HCT116 (cell line): ENCODE data around the gene TRIM29. TPM values are rescaled to one million over a fixed set of nuclear protein-coding genes. Genes with fewer than 3 reads are reported as not detected.

Experiments
- ATAC-seq: fragments of 200-7000 bp; cut with Tn5 transposase; 2 replicates; pipeline ENCODE4 v1.9.1; 2020; ENCODE audit warnings: mild to moderate bottlenecking, moderate library complexity
- BruUV-seq: library from RNA; stranded (reverse); fragments of 400-500 nt; replicated peaks from 2 replicates; lab custom pipeline; 2021; lab: Mats Ljungman, UMichigan
- CTCF ChIA-PET: fragments of 300-600 bp; sonication (Branson Sonifier 250); formaldehyde crosslinking; loops from one replicate; lab custom pipeline; 2021; ENCODE audit warnings: antibody characterized with exemption; lab: Charles Lee
- POLR2A ChIA-PET: fragments of 300-600, 350-600 bp; sonication (Branson Sonifier 250); formaldehyde crosslinking; loops from one replicate; lab custom pipeline; 2021; ENCODE audit warnings: antibody characterized with exemption; lab: Charles Lee
- RAD21 ChIA-PET, 2 experiments: fragments of 300-600 bp; sonication (Branson Sonifier 250); formaldehyde crosslinking; loops; one replicate each; lab custom pipeline; 2023; ENCODE audit warnings: low total read pairs in 2 of 2; ENCODE audit not compliant: uncharacterized antibody in 2 of 2, unreplicated experiment in 2 of 2, low non-redundant PET in 1 of 2; lab: Charles Lee
- DNase-seq: peaks from one replicate; pipeline ENCODE4 v3.0.0-alpha.2; 2010; ENCODE audit warnings: low read depth, low spot score
- H2AFZ ChIP-seq: fragments of 200-600 bp; shearing (Covaris generic), sonication (generic); 2 replicates; pipeline ENCODE4 v1.6.1; 2017; ENCODE audit warnings: low read depth, mixed run types, mixed read lengths, antibody characterized with exemption, low read length; ENCODE audit not compliant: poor library complexity, severe bottlenecking
- H3K27ac ChIP-seq: 2 replicates; pipeline ENCODE4 v1.5.1; 2012; ENCODE audit warnings: low read depth, low read length
- H3K27me3 ChIP-seq: fragments of 200-600 bp; sonication (generic); 2 replicates; pipeline ENCODE4 v1.6.1; 2016; ENCODE audit warnings: mixed run types, low read length, mixed read lengths; ENCODE audit not compliant: insufficient read depth
- H3K36me3 ChIP-seq, 2 experiments: fragments of 200-500 bp in 1 of 2; fragments of 200-600 bp in 1 of 2; sonication (Bioruptor generic) in 1 of 2; sonication (generic) in 1 of 2; 2 replicates each; pipeline versions ENCODE4 v1.5.1 to v1.6.1; 2014 to 2016; ENCODE audit warnings: low read length in 2 of 2, inconsistent platforms in 1 of 2, mixed read lengths in 1 of 2, mixed run types in 1 of 2; ENCODE audit not compliant: insufficient read depth in 2 of 2, control insufficient read depth in 1 of 2
- H3K4me1 ChIP-seq, 2 experiments: fragments of 200-600 bp in 1 of 2; sonication (generic) in 1 of 2; 2 replicates each; pipeline versions ENCODE4 v1.5.1 to v1.6.1; 2012 to 2017; ENCODE audit warnings: low read length in 2 of 2, inconsistent platforms in 1 of 2, mild to moderate bottlenecking in 1 of 2, mixed read lengths in 1 of 2, mixed run types in 1 of 2, moderate library complexity in 1 of 2; ENCODE audit not compliant: insufficient read depth in 2 of 2, control insufficient read depth in 1 of 2
- H3K4me2 ChIP-seq: fragments of 200-600 bp; sonication (generic); 2 replicates; pipeline ENCODE4 v1.6.1; 2017; ENCODE audit warnings: mixed run types, low read length, mixed read lengths
- H3K4me3 ChIP-seq, 2 experiments: fragments of 200-600 bp in 1 of 2; sonication (generic) in 1 of 2; replicated peaks in 1 of 2; 2 replicates each; pipeline ENCODE4 v1.5.1; 2011 to 2016; ENCODE audit warnings: low read length in 2 of 2, control low read depth in 1 of 2, low read depth in 1 of 2, mild to moderate bottlenecking in 1 of 2, mixed read lengths in 1 of 2, mixed run types in 1 of 2
- H3K79me2 ChIP-seq: fragments of 200-600 bp; sonication (generic); 2 replicates; pipeline ENCODE4 v1.6.1; 2017; ENCODE audit warnings: mild to moderate bottlenecking, mixed run types, low read length, moderate library complexity, mixed read lengths; ENCODE audit not compliant: insufficient read depth
- H3K9ac ChIP-seq: fragments of 200-600 bp; sonication (generic); 2 replicates; pipeline ENCODE4 v1.6.1; 2016; ENCODE audit warnings: low read length, mixed read lengths
- H3K9me2 ChIP-seq: fragments of 200-600 bp; sonication (generic), shearing (Covaris generic); 2 replicates; pipeline ENCODE4 v1.6.1; 2017; ENCODE audit warnings: mixed run types, mild to moderate bottlenecking, moderate library complexity; ENCODE audit not compliant: insufficient read depth
- H3K9me3 ChIP-seq, 2 experiments: fragments of 200-500 bp in 1 of 2; fragments of 200-600 bp in 1 of 2; sonication (Bioruptor generic) in 1 of 2; sonication (generic) in 1 of 2; 2 replicates each; pipeline ENCODE4 v1.6.1; 2014 to 2017; ENCODE audit warnings: low read length in 2 of 2, mixed read lengths in 2 of 2, inconsistent platforms in 1 of 2, low read depth in 1 of 2, mild to moderate bottlenecking in 1 of 2, mixed run types in 1 of 2, moderate library complexity in 1 of 2; ENCODE audit not compliant: control insufficient read depth in 1 of 2, insufficient read depth in 1 of 2
- H4K20me1 ChIP-seq: fragments of 200-600 bp; sonication (generic), shearing (Covaris generic); 2 replicates; pipeline ENCODE4 v1.6.1; 2017; ENCODE audit warnings: mixed run types, mild to moderate bottlenecking, moderate library complexity; ENCODE audit not compliant: insufficient read depth
- CBX3 ChIP-seq: IDR thresholded peaks from 2 replicates; pipeline ENCODE4 v1.6.1; 2012; ENCODE audit warnings: low read depth
- CEBPB ChIP-seq: IDR thresholded peaks from 2 replicates; pipeline ENCODE4 v1.6.1; 2012; ENCODE audit warnings: low read depth
- EZH2 ChIP-seq: fragments of 200-600 bp; sonication (generic); IDR thresholded peaks from 2 replicates; pipeline ENCODE4 v1.6.1; 2017; ENCODE audit warnings: antibody characterized with exemption, mixed run types
- EZH2phosphoT487 ChIP-seq: fragments of 200-600 bp; IDR thresholded peaks from 2 replicates; pipeline ENCODE4 v1.6.1; 2018; ENCODE audit warnings: antibody characterized with exemption, borderline replicate concordance
- FOSL1 ChIP-seq: IDR thresholded peaks from 2 replicates; pipeline ENCODE4 v1.6.1; 2012; ENCODE audit warnings: low read depth
- JUND ChIP-seq: IDR thresholded peaks from 2 replicates; pipeline ENCODE4 v1.6.1; 2012
- POLR2AphosphoS5 ChIP-seq: IDR thresholded peaks from 2 replicates; pipeline ENCODE4 v1.6.1; 2011; ENCODE audit warnings: mild to moderate bottlenecking, low read depth, low read length, moderate library complexity
- SP1 ChIP-seq: IDR thresholded peaks from 2 replicates; pipeline ENCODE4 v1.6.1; 2012; ENCODE audit warnings: low read depth
- TCF7L2 ChIP-seq: IDR thresholded peaks from 2 replicates; pipeline ENCODE4 v1.7.0; 2011; ENCODE audit warnings: borderline replicate concordance, inconsistent platforms; ENCODE audit not compliant: insufficient read depth, insufficient read length; ENCODE audit errors: extremely low read depth
- ZFX ChIP-seq: fragments of 450-650 bp; IDR thresholded peaks from 2 replicates; pipeline ENCODE4 v1.6.1; 2017
- intact Hi-C: fragments of 100-400 bp; cut with micrococcal nuclease; formaldehyde crosslinking; loops from 2 replicates; pipeline ENCODE4 v1.10.0; 2022
- total RNA-seq: library from RNA; stranded (reverse); gene quantifications from one replicate; pipeline ENCODE4 v1.2.1, GENCODE V29; 2021; ENCODE audit not compliant: unreplicated experiment
- TF ChIP-seq, protein P1 (sequence below): IDR thresholded peaks from 2 replicates; pipeline ENCODE4 v1.6.1; 2012

TRIM29 gene
- total RNA-seq, 1 experiment from 2014 or later, result 0.54 TPM

DNA sequence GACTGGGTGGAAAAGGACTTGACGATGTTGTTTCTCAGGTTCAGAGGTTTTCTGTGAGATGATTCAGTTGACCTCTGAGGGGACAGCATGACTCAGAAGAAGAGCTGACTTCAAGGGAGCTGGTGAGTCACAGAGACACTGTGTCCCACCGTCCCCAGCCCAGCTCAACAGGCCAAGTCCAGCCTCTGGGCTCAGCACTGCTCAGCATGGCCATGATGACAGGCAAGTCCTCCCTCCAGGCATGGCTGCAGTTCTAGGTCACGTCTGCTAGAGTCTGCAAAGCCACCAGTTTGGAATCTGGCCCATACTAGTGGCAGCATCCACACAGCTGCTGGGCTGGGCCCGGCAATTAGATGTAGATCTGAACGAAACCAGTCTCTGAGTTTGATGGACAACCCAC, 12.9 kb downstream of the TRIM29 start:
- RAD21 ChIA-PET, result no interaction called here
- ATAC-seq (peak; percentile 62), DNase-seq (peak; percentile 38)
- no peak overlapping the region for H2AFZ ChIP-seq
- H3K4me2 ChIP-seq, result peak overlapping the region; percentile 37
- peaks cover 14 to 46% of the 10 kb centered on the region in 2 experiments for H3K4me1 ChIP-seq
- H3K9ac ChIP-seq, result no peak overlapping the region
- TF ChIP-seq CBX3 (no peak), EZH2phosphoT487 (no peak), JUND (peak; percentile 77), FOSL1 (peak; percentile 86), TCF7L2 (peak; percentile 62), POLR2AphosphoS5 (peak; percentile 24; the same call in 1 of the 2 replicates)
- intact Hi-C loops, result no loop called here
- CTCF ChIA-PET, result no interaction called here
- no TSS peak for BruUV-seq
- no peak overlapping the region for H3K4me3 ChIP-seq
- no peaks in the 10 kb centered on the region for H3K9me3 ChIP-seq
- no peaks in the 10 kb centered on the region for H3K36me3 ChIP-seq
- no peaks in the 10 kb centered on the region for H4K20me1 ChIP-seq
- H3K27ac ChIP-seq, result no peak overlapping the region
- H3K79me2 ChIP-seq, result no peaks in the 10 kb centered on the region
- no peaks in the 10 kb centered on the region for H3K9me2 ChIP-seq
- POLR2A ChIA-PET, result no interaction called here
- H3K27me3 ChIP-seq, result no peaks in the 10 kb centered on the region; the same call in 1 of the 2 replicates

DNA sequence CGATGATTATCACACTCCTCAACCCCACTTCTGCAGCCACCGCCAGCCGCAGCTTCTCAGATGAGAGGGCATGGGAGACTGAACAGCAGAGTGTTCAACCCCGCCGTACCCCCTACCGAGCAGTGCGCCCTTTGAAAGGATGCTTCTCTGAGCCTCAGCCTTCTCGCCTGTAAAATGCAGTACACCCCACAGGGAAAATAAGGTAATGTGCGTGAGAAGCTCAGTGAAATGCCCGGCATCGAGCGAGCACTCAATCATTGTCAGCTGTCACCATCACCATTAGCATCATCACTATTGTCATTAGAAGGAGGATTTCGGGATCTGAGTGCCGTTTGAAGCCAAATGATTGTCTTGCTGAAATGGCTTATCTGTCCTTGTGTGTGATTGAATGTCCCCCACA, 13.6 kb downstream of the TRIM29 start:
- H3K36me3 ChIP-seq, result no peaks in the 10 kb centered on the region
- ATAC-seq (no peak), DNase-seq (no peak)
- H3K4me2 ChIP-seq, result peak overlapping the region; percentile 37
- no peak overlapping the region for H3K9ac ChIP-seq
- no TSS peak for BruUV-seq
- no peak overlapping the region for H3K27ac ChIP-seq
- RAD21 ChIA-PET, result no interaction called here
- POLR2A ChIA-PET, result no interaction called here
- H3K79me2 ChIP-seq, result no peaks in the 10 kb centered on the region
- no peak overlapping the region for H3K4me3 ChIP-seq
- H3K4me1 ChIP-seq, result peaks cover 14 to 46% of the 10 kb centered on the region in 2 experiments
- CTCF ChIA-PET, result no interaction called here
- H3K27me3 ChIP-seq, result no peaks in the 10 kb centered on the region; the same call in 1 of the 2 replicates
- H3K9me2 ChIP-seq, result no peaks in the 10 kb centered on the region
- no peak overlapping the region for H2AFZ ChIP-seq
- no peaks in the 10 kb centered on the region for H3K9me3 ChIP-seq
- intact Hi-C loops, result no loop called here
- no peak for TF ChIP-seq ZFX
- TF ChIP-seq TCF7L2, result no peak
- TF ChIP-seq, protein P1, sequence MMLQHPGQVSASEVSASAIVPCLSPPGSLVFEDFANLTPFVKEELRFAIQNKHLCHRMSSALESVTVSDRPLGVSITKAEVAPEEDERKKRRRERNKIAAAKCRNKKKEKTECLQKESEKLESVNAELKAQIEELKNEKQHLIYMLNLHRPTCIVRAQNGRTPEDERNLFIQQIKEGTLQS, result no peak
- TF ChIP-seq EZH2, result no peak
- no peak for TF ChIP-seq SP1
- no peak for TF ChIP-seq FOSL1
- TF ChIP-seq CEBPB, result no peak
- TF ChIP-seq, all 23 proteins: peak for 0
- H4K20me1 ChIP-seq, result no peaks in the 10 kb centered on the region
